K562 (cell line): Measurements from ENCODE around the gene HSF5. TPM values are rescaled to one million over a fixed set of nuclear protein-coding genes. Genes with fewer than 3 reads are reported as not detected.

ENCODE experiments used
- CTBP1 ChIP-seq: fragments of 450-650 bp; IDR thresholded peaks from 2 replicates; pipeline ENCODE4 v1.6.1; 2016; ENCODE audit warnings: borderline replicate concordance
- CUX1 ChIP-seq: fragments of 200-800 bp; sonication (Bioruptor generic); IDR thresholded peaks from 2 replicates; pipeline ENCODE4 v1.6.1; 2016; ENCODE audit warnings: missing genetic modification characterization, missing compliant biosample characterization
- JUNB ChIP-seq: fragments of 450-650 bp; formaldehyde crosslinking; conservative IDR thresholded peaks from 2 replicates; pipeline ENCODE4 v1.4.0; 2020; ENCODE audit warnings: mild to moderate bottlenecking
- JUND ChIP-seq, 2 experiments: IDR thresholded peaks; 2 replicates in 1 of 2; 3 replicates in 1 of 2; pipeline ENCODE4 v1.6.1; 2011; ENCODE audit warnings: borderline replicate concordance in 2 of 2, low read depth in 2 of 2, low read length in 2 of 2, improper control_type of control experiment in 1 of 2, missing biosample characterization in 1 of 2, missing genetic modification characterization in 1 of 2, missing genetic modification reagents in 1 of 2
- KLF1 ChIP-seq: fragments of 450-650 bp; IDR thresholded peaks from 2 replicates; pipeline ENCODE4 v1.6.1; 2016; ENCODE audit warnings: missing genetic modification characterization, missing compliant biosample characterization
- NR2C2 ChIP-seq, 2 experiments: fragments of 200-800 bp in 1 of 2; sonication (Bioruptor generic) in 1 of 2; sonication (generic) in 1 of 2; formaldehyde crosslinking in 1 of 2; IDR thresholded peaks; 2 replicates each; pipeline versions ENCODE4 v1.6.1 to v1.8.0; 2016 to 2022; ENCODE audit warnings: mild to moderate bottlenecking in 1 of 2, missing compliant biosample characterization in 1 of 2, missing genetic modification characterization in 1 of 2, missing genetic modification reagents in 1 of 2
- STAT6 ChIP-seq: sonication (generic); formaldehyde crosslinking; IDR thresholded peaks from 2 replicates; pipeline ENCODE4 v1.8.1; 2023; ENCODE audit warnings: mild to moderate bottlenecking, missing genetic modification reagents
- VEZF1 ChIP-seq: fragments of 200-800 bp; sonication (Bioruptor generic); IDR thresholded peaks from 2 replicates; pipeline ENCODE4 v1.6.1; 2017; ENCODE audit warnings: missing genetic modification characterization, missing compliant biosample characterization
- ZNF197 ChIP-seq: fragments of 200-800 bp; sonication (Bioruptor generic); IDR thresholded peaks from 2 replicates; pipeline ENCODE4 v1.6.1; 2016; ENCODE audit warnings: low read depth, missing genetic modification characterization, missing compliant biosample characterization
- ZNF655 ChIP-seq: fragments of 250-450 bp; sonication (Bioruptor Pico); IDR thresholded peaks from 2 replicates; pipeline ENCODE4 v1.5.0; 2021
- ZNF77 ChIP-seq: fragments of 250-450 bp; sonication (Bioruptor Pico); IDR thresholded peaks from 2 replicates; pipeline ENCODE4 v1.5.0; 2020
- polyA plus RNA-seq, 8 experiments: library from polyadenylated mRNA; depleted of rRNA in 4 of 8; stranded (reverse) in 5 of 8; unstranded in 3 of 8; fragments of >200 nt; fragmentation: Nextera tagmentation in 2 of 8; fragmentation: Illumina TruSeq in 1 of 8; extraction: Ambion mirVana in 2 of 8; extraction: Trizol in 1 of 8; gene quantifications; 2 replicates each; pipeline versions ENCODE4 v1.2.1 to v1.2.3, GENCODE V29; 2011 to 2014; ENCODE audit warnings: inconsistent platforms in 1 of 8, missing spikeins in 1 of 8
- total RNA-seq, 7 experiments: library from RNA; depleted of rRNA in 6 of 7; stranded (reverse); fragments of >200 nt in 6 of 7; fragmentation: Illumina TruSeq in 2 of 7; extraction: Trizol in 2 of 7; gene quantifications; 2 replicates each; pipeline versions ENCODE4 v1.2.1 to v1.2.3, GENCODE V29; 2011 to 2021; ENCODE audit warnings: low replicate concordance in 1 of 7

The HSF5 gene
- total and polyA plus RNA-seq, 9 of the 15 experiments (the other 6 are each of a cell fraction or from before 2014, with no cell fraction given) = 0.04 TPM; not detected in 8

- TF ChIP-seq CUX1 (CRISPR knock-in tag) (no peak), ZNF197 (no peak), STAT6 (CRISPR knock-in tag) (no peak), JUNB (no peak), KLF1 (no peak), ZNF77 (no peak), NR2C2 (CRISPR knock-in tag; IDR thresholded peaks at IDR 0.05) (no peak), NR2C2 (tag; IDR thresholded peaks at IDR 0.05) (no peak), JUND (IDR thresholded peaks at IDR 0.05; ENCODE audit: borderline replicate concordance, low read depth, low read length) (no peak), JUND (tag; IDR thresholded peaks at IDR 0.05; ENCODE audit: borderline replicate concordance, low read depth, low read length) (no peak), ZNF655 (CRISPR knock-in tag) (no peak), CTBP1 (no peak), VEZF1 (CRISPR knock-in tag) (no peak)
- TF ChIP-seq, all 486 proteins: peak for 0
Measured at GRCh38 chr17:58409432-58409831, 78.8 kb downstream of the HSF5 start (continued).
